ENCODE measurements around the gene SERTM1.

The SERTM1 gene

GRCh38 chr13:36712290-36712689 is 38.5 kb downstream of the SERTM1 start:
- no peak for DNase-seq

GRCh38 chr13:36712770-36713169 is 39.0 kb downstream of the SERTM1 start:
- DNase-seq = no peak

- DNase-seq = no peak
Measured at GRCh38 chr13:36713887-36714286, 40.1 kb downstream of the SERTM1 start.

GRCh38 chr13:36715841-36716240 is 42.0 kb downstream of the SERTM1 start:
- DNase-seq = no peak

GRCh38 chr13:36717017-36717416 is 43.2 kb downstream of the SERTM1 start:
- DNase-seq = no peak

GRCh38 chr13:36717966-36718545 is 44.2 kb downstream of the SERTM1 start:
- DNase-seq = no peak

GRCh38 chr13:36718686-36719085 is 44.9 kb downstream of the SERTM1 start:
- no peak for DNase-seq

GRCh38 chr13:36724141-36724540 is 50.3 kb downstream of the SERTM1 start:
- no peak for DNase-seq

GRCh38 chr13:36725936-36726335 is 52.1 kb downstream of the SERTM1 start:
- no peak for DNase-seq

- DNase-seq = no peak
Measured at GRCh38 chr13:36728006-36728405, 54.2 kb downstream of the SERTM1 start.

GRCh38 chr13:36736119-36736726 is 62.4 kb downstream of the SERTM1 start:
- DNase-seq = no peak

- no peak for DNase-seq
Measured at GRCh38 chr13:36737524-36738083, 63.8 kb downstream of the SERTM1 start.

GRCh38 chr13:36745436-36745835 is 71.6 kb downstream of the SERTM1 start:
- DNase-seq = no peak

GRCh38 chr13:36746051-36746450 is 72.2 kb downstream of the SERTM1 start:
- no peak for DNase-seq
